ENCODE measurements around the gene GDF10.

The GDF10 gene

GRCh38 chr10:47294057-47294456, 5.9 kb upstream of the GDF10 start:
- no peak for DNase-seq (ENCODE audit: low read depth)

- no peak for DNase-seq (ENCODE audit: low read depth)
Observed at GRCh38 chr10:47294501-47294900, 5.5 kb upstream of the GDF10 start.

- DNase-seq (ENCODE audit: low read depth), result no peak
Observed at GRCh38 chr10:47295411-47295810, 4.6 kb upstream of the GDF10 start.

- DNase-seq (ENCODE audit: low read depth), result no peak
Observed at GRCh38 chr10:47296156-47296894, 3.7 kb upstream of the GDF10 start.

- DNase-seq (ENCODE audit: low read depth), result no peak
Observed at GRCh38 chr10:47296941-47297340, 3.1 kb upstream of the GDF10 start.

GRCh38 chr10:47297866-47298540, 2.0 kb upstream of the GDF10 start:
- DNase-seq (ENCODE audit: low read depth), result no peak

GRCh38 chr10:47298715-47299114, 1.3 kb upstream of the GDF10 start:
- DNase-seq (ENCODE audit: low read depth), result no peak

GRCh38 chr10:47300429-47300931, 483 bp downstream of the GDF10 start:
- DNase-seq (ENCODE audit: low read depth), result no peak

- no peak for DNase-seq (ENCODE audit: low read depth)
Observed at GRCh38 chr10:47301833-47302232, 1.8 kb downstream of the GDF10 start.

GRCh38 chr10:47303105-47303504, 3.1 kb downstream of the GDF10 start:
- DNase-seq (ENCODE audit: low read depth), result no peak

GRCh38 chr10:47303866-47304265, 3.9 kb downstream of the GDF10 start:
- DNase-seq (ENCODE audit: low read depth), result no peak

- DNase-seq (ENCODE audit: low read depth), result no peak
Observed at GRCh38 chr10:47305566-47305965, 5.6 kb downstream of the GDF10 start.

- no peak for DNase-seq (ENCODE audit: low read depth)
Observed at GRCh38 chr10:47306387-47307210, 6.6 kb downstream of the GDF10 start.

GRCh38 chr10:47307381-47307780, 7.4 kb downstream of the GDF10 start:
- DNase-seq (ENCODE audit: low read depth), result no peak

- DNase-seq (ENCODE audit: low read depth), result no peak
Observed at GRCh38 chr10:47308775-47309174, 8.8 kb downstream of the GDF10 start.

- DNase-seq (ENCODE audit: low read depth), result no peak
Observed at GRCh38 chr10:47309408-47310089, 9.6 kb downstream of the GDF10 start.

GRCh38 chr10:47310090-47310505, 10.1 kb downstream of the GDF10 start:
- no peak for DNase-seq (ENCODE audit: low read depth)

GRCh38 chr10:47311193-47311931, 11.4 kb downstream of the GDF10 start:
- DNase-seq (ENCODE audit: low read depth), result peak; percentile 16

- peak; percentile 67 for DNase-seq (ENCODE audit: low read depth)
Observed at GRCh38 chr10:47311932-47312662, 12.1 kb downstream of the GDF10 start.

- no peak for DNase-seq (ENCODE audit: low read depth)
Observed at GRCh38 chr10:47312663-47312995, 12.6 kb downstream of the GDF10 start.

All from stimulated activated CD8-positive, alpha-beta memory T cell treated with anti-CD3 and anti-CD28 coated beads, Interleukin-12 subunit alpha, Interleukin-12 subunit beta, amount 100 ng/mL, for 1 hour (primary cell).